MM.1S (cell line): ENCODE data around the gene SH3RF1.

Source experiments
- CTCF ChIP-seq: fragments of 300-600 bp; sonication (generic); IDR thresholded peaks from 2 replicates; pipeline ENCODE4 v1.5.1; 2016; ENCODE audit warnings: antibody characterized with exemption, low read length, mixed read lengths
- EZH2 ChIP-seq: fragments of 300-600 bp; sonication (generic); optimal IDR thresholded peaks from 2 replicates; pipeline ENCODE3; 2017; ENCODE audit warnings: low read depth, mild to moderate bottlenecking, antibody characterized with exemption, low read length, mixed read lengths
- EZH2phosphoT487 ChIP-seq: fragments of 300-600 bp; sonication (generic); IDR thresholded peaks from 2 replicates; pipeline ENCODE4 v1.6.1; 2018; ENCODE audit warnings: antibody characterized with exemption, low read length

- TF ChIP-seq CTCF = no peak
- TF ChIP-seq EZH2 = no peak
- no peak for TF ChIP-seq EZH2phosphoT487
Measured at GRCh38 chr4:169060391-169061091, 210.2 kb downstream of the SH3RF1 start.
